Inflammatory macrophage treated with lipopolysaccharide for 1 hour (primary cell): ENCODE results near the gene TRIM62.

ENCODE experiments used
- DNase-seq, 2 donors: peaks; one replicate each; pipeline ENCODE4 v3.0.0-alpha.2; 2020 to 2022

TRIM62 gene

DNA sequence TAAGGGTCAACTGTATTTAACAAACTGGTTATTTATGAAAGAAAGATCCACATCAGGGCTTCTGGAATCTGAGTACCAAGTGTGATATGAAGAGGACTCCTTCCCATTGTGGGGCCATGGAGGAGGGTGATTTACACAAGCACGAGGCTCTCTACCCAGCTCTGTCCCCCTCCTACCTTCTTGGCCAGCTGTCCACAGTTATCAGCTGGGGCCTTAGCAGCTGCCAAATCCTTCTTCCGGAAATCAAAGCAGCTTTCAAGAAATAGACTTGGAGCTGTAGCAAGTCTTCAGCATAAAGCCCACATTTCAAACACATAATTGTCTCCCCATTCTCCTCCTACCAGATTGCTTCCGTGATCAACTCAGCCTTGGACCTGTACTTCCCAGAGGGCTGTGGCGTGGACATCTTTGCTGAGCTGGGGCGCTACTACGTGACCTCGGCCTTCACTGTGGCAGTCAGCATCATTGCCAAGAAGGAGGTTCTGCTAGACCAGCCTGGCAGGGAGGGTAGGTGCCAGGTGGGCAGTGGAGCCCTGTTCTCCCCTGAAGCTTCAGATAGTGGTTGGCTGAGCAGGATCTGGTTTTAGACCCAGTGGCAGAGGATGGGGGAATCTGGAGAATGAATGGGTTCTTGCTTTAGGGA is 85.4 kb downstream of the TRIM62 start:
- no peak for DNase-seq
